UCSD-AML1 (cell line): Measurements from ENCODE around the gene TIMP1.

Source experiments
- DNase-seq: peaks from one replicate; lab custom pipeline; 2025; ENCODE audit not compliant: unreplicated experiment; lab: John Stamatoyannopoulos, UW

Gene TIMP1

DNA sequence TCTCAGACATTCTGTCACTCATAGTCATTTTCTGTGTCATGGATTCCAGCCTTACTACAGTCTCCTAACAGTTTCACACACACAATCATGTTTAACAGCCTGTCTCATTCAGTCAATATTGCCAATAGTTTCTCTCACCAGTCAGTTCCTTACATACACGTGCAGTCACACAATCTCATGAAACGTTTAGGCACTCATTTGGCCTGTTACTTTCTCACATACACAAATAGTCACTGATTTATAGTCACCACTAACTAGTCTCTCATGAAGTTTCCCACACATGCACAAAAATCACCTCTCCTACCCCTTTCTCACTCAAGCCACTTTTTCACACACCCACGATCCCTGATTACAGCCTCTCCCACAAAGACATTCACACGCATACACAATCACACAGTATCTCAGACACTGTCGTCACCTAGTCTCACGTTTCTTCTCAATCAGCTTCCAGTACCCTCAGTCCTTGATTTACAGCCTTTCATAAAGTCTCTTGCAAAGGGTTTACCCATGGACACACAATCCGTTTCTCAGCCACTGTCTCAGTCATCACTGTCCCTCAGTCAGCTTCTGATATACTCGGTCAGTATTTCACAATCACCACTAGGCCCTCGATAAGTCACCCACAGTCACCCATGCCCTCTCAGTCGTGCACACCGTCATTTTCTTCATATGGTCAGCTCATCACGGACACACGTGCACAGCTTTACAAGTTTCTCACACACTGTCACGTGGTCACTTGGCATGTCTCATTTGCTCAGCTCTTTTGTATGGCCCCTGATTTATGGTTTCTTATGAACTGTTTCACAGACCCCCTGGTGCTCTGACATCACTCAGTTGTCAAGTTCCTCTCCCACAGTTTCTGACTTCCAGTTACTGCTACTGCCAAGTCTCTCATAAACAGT lies 51.7 kb downstream of the TIMP1 start:
- DNase-seq = no peak

DNA sequence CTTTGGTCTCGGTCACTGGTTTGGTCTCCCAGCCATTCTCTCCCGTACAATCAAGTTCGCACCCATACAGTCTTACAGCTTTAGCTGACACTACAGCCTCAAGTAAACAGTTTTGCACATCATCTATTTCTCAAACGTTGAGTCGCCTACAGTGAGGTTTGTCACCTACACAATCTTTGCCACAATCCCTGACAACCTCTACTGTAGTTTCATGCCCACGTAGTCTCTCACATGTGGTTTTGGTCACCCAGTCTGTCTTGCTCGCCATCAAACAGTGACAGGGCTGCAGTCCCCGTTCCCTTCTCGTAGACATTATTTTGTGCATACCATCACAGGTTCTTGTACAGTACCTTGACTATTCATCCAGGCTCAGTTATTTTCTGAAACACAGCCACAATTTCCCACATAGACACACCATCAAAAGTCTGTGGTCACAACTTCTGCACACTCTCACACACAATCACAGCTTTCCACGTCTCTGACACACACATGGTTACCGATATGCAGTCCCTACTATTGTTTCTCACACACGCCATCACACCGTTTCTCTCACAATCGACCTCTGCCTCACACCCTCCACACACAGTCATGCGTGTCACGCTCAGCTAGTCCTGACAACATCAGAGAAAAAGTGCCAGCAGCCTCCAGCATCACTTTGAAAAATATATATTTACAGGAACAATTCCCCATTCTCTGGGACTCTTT lies 52.8 kb downstream of the TIMP1 start:
- no peak for DNase-seq
